BJ (cell line): Measurements from ENCODE around the gene NPHP4. TPM values are rescaled to one million over a fixed set of nuclear protein-coding genes. Genes with fewer than 3 reads are reported as not detected.

ENCODE experiments used
- CTCF ChIA-PET: fragments of 350-600 bp; formaldehyde crosslinking; extraction: SDS; loops from one replicate; lab custom pipeline; 2021; ENCODE audit warnings: antibody characterized with exemption, inconsistent platforms; lab: Yijun Ruan, JAX
- POLR2A ChIA-PET: fragments of 300-600 bp; sonication (Branson Sonifier 250); formaldehyde crosslinking; extraction: SDS; loops from one replicate; lab custom pipeline; 2021; ENCODE audit warnings: antibody characterized with exemption; lab: Charles Lee
- DNase-seq: peaks from one replicate; pipeline ENCODE4 v3.0.0-alpha.2; 2011; ENCODE audit warnings: low read depth
- H3K27me3 ChIP-seq: 2 replicates; pipeline ENCODE4 v1.6.0; 2011; ENCODE audit warnings: low read length; ENCODE audit not compliant: control insufficient read depth, insufficient read depth
- H3K36me3 ChIP-seq: 2 replicates; pipeline ENCODE4 v1.5.1; 2011; ENCODE audit warnings: low read length; ENCODE audit not compliant: control insufficient read depth, insufficient read depth
- H3K4me3 ChIP-seq: 2 replicates; pipeline ENCODE4 v1.5.1; 2011; ENCODE audit warnings: low read depth, mild to moderate bottlenecking, control low read depth, low read length
- polyA plus RNA-seq: library from polyadenylated mRNA; depleted of rRNA; stranded (reverse); fragments of >200 nt; gene quantifications from 2 replicates; pipeline ENCODE4 v1.2.3, GENCODE V29; 2011
- TF ChIP-seq, protein P1 (sequence below): IDR thresholded peaks from 2 replicates; pipeline ENCODE4 v1.5.1; 2011; ENCODE audit warnings: low read depth, mild to moderate bottlenecking, control low read depth, inconsistent platforms, low read length, moderate library complexity; ENCODE audit not compliant: insufficient read depth

The NPHP4 gene
- polyA plus RNA-seq, 1 experiment, result 4.3 TPM

DNA sequence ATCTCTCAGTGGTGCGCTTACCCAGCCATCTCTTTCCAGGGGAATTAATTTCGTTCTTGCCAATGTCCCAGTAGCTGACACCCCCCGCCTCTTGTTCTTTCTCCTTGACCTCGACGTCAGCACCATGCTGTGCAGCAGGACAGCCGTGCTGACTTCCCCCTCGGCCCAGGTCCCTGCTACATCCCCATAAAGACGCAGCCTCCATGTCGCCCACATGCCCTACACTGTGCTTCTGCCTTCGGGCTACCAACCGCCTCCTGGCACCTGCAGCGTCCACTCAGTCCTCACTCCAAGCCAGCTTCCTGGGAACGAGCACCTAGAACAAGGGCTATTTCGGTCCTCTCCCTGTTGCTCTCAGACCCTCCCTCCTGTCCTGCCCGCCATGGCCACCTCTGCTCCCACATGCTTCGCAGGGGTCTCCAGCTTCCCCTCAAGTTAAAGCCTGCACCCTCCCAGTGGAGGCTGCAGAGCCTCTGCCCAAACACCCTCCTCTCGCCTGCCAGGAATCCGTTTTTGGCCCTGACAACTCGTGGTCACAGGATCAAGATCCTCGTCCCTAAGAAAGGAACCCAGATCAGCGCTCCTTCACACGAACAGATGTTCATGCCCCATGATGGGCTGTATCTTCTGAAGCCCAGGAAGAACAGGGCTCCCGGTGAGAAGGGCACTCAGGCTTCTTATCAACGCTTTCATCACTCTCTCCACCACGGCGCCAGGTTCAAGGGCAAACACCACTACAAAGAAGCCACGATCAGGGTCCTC lies 109.7 kb downstream of the NPHP4 start:
- H3K4me3 ChIP-seq, result no peak overlapping the region
- DNase-seq, result no peak
- CTCF ChIA-PET, result no interaction called here

DNA sequence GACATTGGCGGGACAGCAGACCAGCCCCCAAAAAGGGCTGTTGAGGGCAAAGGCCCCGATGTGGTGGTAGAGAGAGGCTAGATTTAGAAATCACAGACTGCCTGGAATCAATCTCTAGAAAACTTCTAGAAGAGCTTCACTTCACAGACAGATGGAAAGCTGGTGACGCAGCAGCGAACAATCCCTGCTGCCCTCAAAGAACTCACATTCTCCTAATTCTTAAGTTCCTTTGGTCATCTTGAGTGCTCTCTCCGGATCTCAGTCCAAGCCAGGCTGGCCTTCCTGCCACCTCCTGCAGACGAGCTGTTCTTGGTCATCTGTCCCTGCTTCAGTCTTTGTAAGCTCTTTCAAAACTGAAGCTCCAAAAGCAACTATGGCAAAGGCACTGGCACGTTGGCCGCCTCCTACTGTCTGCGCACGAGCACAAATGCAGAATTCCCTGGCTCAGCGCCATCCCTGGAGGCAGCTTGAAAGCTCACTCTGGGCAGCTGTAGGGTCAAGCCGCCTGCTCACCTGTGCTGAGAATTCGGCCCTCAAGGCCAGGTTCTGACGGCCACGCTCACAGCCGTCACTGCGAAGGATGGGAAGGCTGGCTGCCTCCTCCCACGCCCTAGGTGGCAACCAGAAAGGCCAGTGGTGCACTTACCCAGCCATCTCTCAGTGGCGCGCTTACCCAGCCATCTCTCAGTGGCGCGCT lies 110.6 kb downstream of the NPHP4 start:
- no peaks in the 10 kb centered on the region for H3K27me3 ChIP-seq
- H3K36me3 ChIP-seq, result peaks cover 6% of the 10 kb centered on the region
- TF ChIP-seq, protein P1, sequence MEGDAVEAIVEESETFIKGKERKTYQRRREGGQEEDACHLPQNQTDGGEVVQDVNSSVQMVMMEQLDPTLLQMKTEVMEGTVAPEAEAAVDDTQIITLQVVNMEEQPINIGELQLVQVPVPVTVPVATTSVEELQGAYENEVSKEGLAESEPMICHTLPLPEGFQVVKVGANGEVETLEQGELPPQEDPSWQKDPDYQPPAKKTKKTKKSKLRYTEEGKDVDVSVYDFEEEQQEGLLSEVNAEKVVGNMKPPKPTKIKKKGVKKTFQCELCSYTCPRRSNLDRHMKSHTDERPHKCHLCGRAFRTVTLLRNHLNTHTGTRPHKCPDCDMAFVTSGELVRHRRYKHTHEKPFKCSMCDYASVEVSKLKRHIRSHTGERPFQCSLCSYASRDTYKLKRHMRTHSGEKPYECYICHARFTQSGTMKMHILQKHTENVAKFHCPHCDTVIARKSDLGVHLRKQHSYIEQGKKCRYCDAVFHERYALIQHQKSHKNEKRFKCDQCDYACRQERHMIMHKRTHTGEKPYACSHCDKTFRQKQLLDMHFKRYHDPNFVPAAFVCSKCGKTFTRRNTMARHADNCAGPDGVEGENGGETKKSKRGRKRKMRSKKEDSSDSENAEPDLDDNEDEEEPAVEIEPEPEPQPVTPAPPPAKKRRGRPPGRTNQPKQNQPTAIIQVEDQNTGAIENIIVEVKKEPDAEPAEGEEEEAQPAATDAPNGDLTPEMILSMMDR, result no peak
- no peak for DNase-seq
- POLR2A ChIA-PET, result no interaction called here
- CTCF ChIA-PET, result no interaction called here
- H3K4me3 ChIP-seq, result no peak overlapping the region

More for the DNA sequence above, 109.7 kb downstream of the NPHP4 start:
- TF ChIP-seq, protein P1, result no peak
- Histone ChIP-seq H3K27me3 (no peaks in the 10 kb centered on the region), H3K36me3 (peaks cover 6% of the 10 kb centered on the region)
- POLR2A ChIA-PET, result no interaction called here

DNA sequence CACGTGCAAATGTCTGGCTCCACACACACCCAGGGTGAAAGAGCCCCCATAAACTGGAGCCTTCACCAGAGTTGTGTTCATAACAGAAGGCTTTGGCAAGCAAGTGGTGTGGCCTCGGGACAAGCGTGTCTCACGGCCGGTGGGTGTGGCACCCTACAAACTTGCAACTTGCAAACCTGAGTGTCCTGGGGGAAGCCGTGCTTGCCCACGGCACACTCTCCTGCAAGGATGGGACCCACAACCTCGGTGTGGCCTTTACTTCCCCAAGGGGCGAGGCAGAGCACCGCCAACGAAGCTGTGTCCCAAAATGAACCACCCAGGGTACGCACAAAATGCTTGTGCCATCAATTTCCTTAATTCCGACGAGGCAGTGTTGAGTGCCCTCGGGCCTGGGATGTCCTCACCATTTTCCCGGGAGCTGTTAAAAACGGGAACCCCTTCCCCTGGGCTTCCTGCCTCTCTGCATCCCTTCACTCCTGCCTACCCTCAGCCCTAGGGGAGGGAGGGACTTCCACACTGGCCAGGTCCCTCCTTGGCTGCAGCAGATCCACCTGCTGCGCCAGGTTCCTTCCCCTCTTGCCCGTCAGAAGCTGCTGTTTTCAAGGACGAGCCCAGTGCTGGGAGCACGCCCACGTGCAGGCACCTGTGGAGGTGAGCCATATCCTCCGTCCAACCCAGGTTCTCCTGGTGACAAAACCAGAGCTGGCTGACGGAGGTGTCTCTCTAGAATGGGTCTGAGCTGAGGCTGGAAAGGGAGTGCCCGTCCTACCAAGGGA lies 111.4 kb downstream of the NPHP4 start:
- TF ChIP-seq, protein P1, result no peak
- DNase-seq, result no peak
- ChIA-PET CTCF (no interaction called here), POLR2A (no interaction called here)
- no peaks in the 10 kb centered on the region for H3K27me3 ChIP-seq
- no peak overlapping the region for H3K4me3 ChIP-seq
- peaks cover 6% of the 10 kb centered on the region for H3K36me3 ChIP-seq

DNA sequence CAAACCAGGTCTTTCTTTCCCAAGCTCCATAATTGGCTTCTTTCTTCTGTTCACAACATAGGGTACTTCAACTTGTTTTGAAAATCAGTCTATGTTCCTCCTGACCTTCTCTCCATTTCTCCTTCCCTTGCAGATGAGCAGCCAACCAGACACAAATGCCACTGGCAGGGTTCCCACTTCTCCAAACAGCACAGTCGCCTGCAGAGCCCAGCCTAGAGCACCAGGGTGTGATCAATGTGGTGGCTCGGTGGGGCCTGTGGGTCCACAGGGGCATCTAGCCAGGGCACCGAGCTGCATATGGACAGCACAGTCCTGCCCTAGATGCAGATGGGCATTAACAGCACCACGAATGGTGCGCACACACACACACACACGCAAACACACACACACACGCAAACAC lies 112.8 kb downstream of the NPHP4 start:
- ChIA-PET POLR2A (no interaction called here), CTCF (no interaction called here)
- Histone ChIP-seq H3K4me3 (no peak overlapping the region), H3K27me3 (no peaks in the 10 kb centered on the region), H3K36me3 (peaks cover 11% of the 10 kb centered on the region)
- TF ChIP-seq, protein P1, result no peak
- no peak for DNase-seq

DNA sequence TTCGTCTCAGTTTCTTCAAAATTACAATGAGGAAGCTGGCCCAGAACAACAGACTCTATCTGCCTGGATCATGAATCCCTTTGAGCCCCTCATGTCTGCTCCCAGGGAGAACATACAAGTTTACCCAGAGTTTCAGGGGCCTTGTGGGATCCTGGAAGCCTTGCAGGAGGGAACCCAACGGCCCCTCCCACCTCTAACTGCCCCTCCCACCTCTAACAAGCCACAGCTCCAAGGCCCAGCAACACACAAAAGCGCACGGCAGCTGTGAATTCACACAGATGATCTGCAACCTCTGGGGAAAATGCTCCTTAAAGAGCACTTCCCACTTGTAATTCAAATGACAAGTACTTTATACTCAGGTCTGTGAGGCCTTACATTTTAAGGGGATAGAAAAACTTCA lies 113.3 kb downstream of the NPHP4 start:
- ChIA-PET POLR2A (no interaction called here), CTCF (no interaction called here)
- TF ChIP-seq, protein P1, result no peak
- no peaks in the 10 kb centered on the region for H3K27me3 ChIP-seq
- peaks cover 12% of the 10 kb centered on the region for H3K36me3 ChIP-seq
- DNase-seq, result no peak
- H3K4me3 ChIP-seq, result no peak overlapping the region
